ENCODE data around the gene MADD.

The MADD gene

GRCh38 chr11:47269829-47270305 is at the start of gene MADD:
TSS of gene MADD (plus strand) at chr11:47270133.
- peak; percentile 96 for DNase-seq

DNA sequence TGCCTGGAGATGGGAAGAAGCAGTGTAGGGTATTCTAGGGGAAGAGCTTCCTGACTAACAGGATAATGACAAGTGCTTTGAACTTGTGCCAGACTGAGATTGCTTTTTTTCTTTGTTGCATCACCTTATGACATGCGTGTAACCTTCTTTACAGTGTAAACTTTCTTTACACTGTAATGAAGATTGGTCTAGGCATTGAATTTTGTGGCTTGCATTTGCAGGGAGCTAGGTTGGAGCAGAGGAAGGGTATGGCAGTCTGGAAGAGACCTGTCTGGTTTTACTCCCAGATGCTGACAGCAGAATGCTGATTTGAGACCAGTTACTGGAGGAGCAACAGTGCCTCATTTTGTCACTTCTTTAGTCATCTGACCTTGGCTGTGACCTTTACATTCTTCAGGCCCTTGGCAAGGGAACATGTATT is 49.5 kb upstream of the MADD start:
- DNase-seq, result no peak

GRCh38 chr11:47222696-47223095 is 47.2 kb upstream of the MADD start:
- no peak for DNase-seq

GRCh38 chr11:47225552-47226400 is 44.2 kb upstream of the MADD start:
- no peak for DNase-seq

DNA sequence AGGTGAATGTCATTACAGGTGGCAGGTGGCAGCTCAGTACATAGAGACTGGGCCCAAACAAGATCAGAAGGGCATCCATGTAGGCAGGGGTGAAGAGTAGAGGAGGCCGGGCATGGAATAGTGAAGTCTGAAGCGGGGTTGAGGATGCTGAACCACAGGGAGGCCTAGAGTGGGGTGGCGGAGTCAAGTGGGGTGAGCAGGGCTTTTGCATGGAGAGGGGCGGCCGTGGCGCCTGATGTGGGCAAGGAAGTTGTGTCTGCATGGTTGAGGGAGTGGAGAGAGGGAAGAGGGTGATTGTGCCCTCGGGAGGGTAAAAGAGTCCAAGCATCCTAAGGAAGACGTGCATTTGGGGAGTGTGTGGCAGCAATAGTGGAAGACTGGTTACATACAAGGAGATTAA is 40.8 kb upstream of the MADD start:
- DNase-seq, result no peak

DNA sequence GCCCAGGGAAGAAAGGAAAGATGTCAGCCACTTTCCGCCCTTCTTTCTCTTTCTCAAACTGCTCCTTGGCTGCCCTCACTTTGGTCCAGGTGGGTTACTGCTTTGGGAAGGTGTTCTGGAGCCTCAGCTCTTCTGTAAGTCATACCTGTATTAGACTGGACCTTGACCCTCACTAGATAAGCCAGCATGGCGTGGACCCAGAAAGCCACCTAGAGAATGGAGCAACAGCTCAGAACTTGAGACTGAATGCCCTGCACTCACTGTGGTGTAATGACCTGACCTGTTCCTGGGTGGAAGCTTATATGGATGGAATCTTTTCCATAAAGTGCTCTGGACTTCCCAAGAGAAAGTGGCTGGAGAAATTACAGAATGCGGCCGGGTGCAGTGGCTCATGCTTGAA is 36.9 kb upstream of the MADD start:
- DNase-seq, result no peak

- peak; percentile 67 for DNase-seq
Measured at GRCh38 chr11:47233989-47234668, 35.8 kb upstream of the MADD start.

- no peak for DNase-seq
Measured at GRCh38 chr11:47234669-47235100, 35.2 kb upstream of the MADD start.

- DNase-seq, result no peak
Measured at GRCh38 chr11:47235163-47235562, 34.8 kb upstream of the MADD start.

DNA sequence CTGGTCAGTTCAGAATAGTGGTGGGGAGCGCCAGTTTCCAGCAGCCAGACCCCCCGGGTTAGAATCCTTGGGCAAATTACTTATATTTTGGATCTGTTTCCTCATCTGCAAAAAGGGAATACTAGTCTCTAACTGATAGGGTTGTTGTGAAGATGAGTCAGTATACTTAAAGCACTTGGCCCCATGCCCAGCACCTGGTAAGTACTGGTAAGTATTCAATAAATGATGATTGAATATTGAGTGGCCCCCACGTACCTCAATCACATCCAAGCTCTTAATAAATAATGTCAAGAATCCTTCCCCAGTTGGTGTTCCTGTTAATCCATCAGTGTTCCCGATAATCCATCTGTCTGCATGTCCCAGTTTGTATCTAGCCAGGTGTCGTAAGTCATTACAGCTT is 33.5 kb upstream of the MADD start:
- peak; percentile 55 for DNase-seq

DNA sequence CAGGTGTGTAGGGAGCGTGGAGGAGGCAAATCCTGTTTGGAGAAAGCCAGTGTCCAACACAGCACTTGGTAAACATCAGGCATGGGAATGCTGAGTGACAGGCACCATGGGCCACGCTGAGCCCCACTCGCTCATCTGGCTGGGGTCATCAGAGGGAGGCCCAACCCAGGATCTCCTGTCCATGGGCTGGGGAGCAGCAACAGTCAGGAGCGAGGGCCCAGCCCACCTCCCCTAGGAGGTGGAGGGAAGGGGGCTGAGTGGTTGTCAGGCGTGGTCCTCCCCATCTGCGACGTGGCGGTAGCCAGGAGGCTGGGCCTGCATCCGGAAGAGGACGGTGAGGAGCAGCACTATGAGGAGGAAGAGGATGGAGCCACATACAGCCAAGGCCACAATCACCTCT is 30.1 kb upstream of the MADD start:
- no peak for DNase-seq

- no peak for DNase-seq
Measured at GRCh38 chr11:47241841-47242301, 28.1 kb upstream of the MADD start.

DNA sequence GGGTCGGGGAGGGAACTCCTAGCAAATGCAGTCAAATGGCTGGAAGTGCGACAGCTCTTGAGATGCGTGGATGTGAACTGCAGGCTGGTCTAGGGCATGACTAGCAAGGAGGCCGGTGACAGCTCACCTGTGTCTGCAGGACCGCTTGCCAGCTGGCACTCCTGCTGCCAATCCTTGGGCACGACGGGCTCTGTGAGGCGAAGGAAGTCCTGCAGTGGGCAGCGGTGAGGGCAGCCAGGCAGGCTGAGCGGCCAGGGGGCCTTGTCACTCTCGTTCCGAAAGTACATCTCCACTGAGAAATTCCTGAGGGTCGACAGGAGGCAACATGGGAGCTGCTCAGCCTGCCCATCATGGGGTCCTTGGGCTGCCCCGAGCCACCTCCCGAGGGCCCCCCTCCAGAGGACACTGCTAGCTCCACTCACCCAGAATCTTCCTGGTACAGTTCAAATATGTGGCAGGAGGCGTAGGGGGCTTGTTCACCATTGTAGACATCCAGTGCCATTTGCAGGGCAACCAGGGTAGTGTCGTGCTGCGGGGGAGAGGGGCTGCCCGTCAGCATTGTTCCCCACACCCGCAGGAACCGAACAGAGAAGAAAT is 27.2 kb upstream of the MADD start:
- DNase-seq, result no peak

DNA sequence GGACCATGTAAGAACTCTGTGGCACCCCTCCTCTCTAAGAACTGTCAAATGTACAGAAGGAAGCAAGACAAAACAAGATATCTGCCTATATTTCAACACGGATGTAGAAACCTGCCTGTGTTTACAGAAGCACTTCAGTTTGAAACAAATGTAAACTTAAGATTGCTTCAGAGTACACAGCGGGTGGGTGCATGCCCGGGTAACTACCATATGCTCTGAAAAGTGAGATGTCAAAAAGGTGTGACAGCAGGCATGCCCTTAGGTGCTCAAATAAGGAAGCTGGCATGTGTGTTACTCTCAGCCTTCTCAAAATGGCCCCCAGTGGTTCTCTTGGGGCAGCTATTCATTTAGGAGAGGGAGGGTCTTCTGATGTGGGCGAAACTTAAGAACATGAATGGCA is 26.5 kb upstream of the MADD start:
- no peak for DNase-seq

DNA sequence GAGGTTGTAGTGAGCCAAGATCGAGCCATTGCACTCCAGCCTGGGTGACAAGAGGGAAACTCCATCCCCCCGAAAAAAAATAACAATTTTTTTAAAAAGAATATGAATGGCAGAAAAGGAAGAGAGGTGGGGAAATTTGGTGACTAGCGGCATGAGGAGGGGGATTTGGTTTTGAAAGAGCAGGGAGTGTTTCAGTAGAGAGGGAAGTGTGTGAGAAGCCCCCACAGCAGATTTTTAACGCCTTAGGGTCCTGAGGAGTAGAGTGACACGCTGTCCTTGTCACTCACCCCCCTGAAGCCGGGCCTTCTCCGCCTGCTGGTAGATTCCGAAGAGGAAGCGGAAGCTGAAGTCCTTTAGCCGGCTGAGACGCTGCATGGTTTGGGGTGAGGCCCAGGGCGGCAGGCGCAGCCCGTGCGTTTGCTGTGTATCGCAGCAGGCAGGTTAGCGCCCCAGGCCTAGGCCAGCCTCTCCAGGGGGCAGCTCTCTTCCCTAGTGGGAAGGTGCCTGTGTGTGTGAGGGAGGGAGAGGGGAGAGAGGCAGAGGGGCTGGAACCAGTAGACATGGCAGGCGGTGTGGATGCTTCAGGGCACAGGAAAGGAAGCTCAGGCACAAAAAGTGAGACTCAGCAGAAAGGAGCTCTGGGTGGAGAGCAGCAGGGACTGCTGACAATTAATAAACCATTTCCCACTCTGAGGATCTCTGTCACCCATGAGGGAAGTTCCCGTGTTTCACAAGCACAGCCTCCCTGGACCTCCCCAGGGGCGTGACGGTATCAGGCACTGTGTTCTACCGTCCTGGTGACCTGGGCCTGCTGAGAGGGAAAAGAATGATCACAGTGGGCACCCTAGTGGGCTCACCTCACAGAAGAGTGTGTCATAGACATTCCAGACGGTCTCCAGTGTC is 25.2 kb upstream of the MADD start:
- DNase-seq, result no peak

- DNase-seq, result no peak
Measured at GRCh38 chr11:47245611-47246357, 24.1 kb upstream of the MADD start.

DNA sequence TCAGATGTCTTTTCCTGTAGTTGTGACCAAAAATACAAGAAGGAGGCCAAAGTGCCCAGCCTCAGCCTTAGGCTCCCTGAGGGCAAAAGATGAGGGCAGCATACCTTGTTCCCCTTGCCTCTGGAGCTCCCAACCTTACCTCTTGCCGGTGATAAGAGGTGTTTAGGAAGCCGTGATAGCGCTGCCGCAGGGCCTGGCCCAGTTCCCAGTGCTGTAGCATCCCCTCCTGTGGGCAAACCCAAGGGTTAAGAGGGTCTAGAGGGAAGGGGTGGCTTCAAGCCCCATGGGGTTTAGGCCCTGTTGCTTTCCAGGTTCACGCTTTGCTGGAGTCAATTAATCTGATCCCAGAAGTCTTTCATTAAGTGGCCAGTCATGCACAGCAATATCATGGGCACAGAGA is 22.4 kb upstream of the MADD start:
- no peak for DNase-seq

DNA sequence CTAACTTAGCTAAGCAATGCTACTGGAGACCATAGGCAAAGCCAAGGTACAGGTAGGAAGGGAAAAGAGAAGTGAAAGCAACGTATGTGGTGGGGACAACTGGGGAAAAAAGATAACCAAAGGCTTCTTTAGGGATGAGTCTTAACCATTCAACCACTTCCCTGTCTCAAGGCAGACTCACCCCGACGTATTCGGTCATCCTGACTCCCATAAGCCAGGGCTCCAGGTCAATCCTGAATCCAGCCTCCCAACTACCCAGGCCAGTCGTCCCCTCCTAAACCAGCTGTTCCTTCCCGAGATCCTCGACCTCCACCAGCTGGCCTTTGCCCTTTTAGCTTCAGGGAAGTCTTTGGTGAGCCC is 21.6 kb upstream of the MADD start:
- DNase-seq, result no peak

- DNase-seq, result peak; percentile 97
Measured at GRCh38 chr11:47248664-47249377, 21.1 kb upstream of the MADD start, which contains the start of gene ACP2. TSS of gene ACP2 (minus strand) at chr11:47248814. CDS start at chr11:47248789, 25 bp downstream.

GRCh38 chr11:47249378-47249715 is 20.6 kb upstream of the MADD start:
- no peak for DNase-seq

DNA sequence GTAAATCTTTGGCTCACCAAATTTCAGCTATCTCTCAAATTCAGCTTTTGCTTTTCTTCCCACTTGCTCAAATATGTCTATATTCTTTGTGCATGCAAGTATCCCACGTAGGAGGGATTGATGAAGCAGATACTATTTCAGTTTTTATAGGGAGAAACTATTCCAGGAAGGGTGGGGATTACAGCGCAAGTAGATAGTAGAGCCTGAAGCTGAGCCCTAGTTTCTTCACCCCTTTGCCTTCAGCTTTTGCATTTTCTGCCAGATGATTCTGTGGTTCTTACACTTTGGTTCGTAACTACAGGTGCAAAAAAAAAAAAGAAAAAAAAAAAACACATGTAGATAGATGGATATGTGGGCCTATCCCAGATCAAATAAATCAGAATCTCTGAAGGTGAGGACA is 18.2 kb upstream of the MADD start:
- DNase-seq, result no peak
